ENCODE results near the gene TRIM69.
"Not testable (repeated sequence)": the region's sequence is repeated elsewhere in the genome, so short reads cannot be mapped to it uniquely, and the experiment has no call there.

The TRIM69 gene, protein sequence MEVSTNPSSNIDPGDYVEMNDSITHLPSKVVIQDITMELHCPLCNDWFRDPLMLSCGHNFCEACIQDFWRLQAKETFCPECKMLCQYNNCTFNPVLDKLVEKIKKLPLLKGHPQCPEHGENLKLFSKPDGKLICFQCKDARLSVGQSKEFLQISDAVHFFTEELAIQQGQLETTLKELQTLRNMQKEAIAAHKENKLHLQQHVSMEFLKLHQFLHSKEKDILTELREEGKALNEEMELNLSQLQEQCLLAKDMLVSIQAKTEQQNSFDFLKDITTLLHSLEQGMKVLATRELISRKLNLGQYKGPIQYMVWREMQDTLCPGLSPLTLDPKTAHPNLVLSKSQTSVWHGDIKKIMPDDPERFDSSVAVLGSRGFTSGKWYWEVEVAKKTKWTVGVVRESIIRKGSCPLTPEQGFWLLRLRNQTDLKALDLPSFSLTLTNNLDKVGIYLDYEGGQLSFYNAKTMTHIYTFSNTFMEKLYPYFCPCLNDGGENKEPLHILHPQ

DNA sequence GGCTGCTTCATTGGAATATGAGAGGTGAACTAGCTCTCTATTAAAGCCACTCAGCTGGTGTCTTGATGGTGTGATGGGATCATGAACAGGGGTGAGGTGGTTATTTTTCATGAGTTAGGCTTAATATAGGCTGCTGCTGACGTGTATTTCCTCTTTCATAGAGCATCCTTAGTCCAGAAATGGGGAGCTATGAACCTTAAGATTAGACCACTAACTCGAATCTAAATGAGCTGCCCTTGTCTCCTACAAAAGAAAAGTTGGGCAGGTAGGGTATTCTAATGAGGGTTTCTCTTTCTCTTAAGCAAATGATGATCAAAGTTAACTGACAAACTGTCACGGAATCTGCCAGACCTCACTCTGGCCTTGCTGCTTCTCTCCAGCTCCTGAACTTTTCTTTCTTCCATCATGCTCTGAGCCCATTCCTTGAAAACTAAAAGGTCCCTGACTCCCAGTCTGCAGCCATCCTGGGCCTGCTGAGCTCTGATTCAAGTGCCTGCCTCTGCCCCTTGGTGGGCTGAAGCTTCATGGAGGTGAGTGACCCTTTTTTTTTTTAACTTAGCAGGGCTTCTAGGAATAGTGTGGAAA lies at the start of gene TRIM69:
Gene TRIM69, plus strand, starts transcription at position 348 of the 585 bp plus-strand sequence. Its CDS starts 177 bp downstream, at position 525.
- no peak for DNase-seq

DNA sequence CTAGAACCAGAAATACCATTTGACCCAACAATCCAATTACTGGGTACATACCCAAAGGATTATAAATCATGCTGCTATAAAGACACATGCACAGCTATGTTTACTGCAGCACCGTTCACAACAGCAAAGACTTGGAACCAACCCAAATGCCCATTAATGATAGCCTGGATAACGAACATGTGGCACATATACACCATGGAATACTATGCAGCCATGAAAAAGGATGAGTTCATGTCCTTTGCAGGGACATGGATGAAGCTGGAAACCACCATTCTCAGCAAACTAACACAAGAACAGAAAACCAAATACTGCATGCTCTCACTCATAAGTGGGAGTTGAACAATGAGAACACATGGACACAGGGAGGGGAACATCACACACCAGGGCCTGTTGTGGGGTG lies 47.0 kb upstream of the TRIM69 start:
- DNase-seq, result not testable (repeated sequence)

DNA sequence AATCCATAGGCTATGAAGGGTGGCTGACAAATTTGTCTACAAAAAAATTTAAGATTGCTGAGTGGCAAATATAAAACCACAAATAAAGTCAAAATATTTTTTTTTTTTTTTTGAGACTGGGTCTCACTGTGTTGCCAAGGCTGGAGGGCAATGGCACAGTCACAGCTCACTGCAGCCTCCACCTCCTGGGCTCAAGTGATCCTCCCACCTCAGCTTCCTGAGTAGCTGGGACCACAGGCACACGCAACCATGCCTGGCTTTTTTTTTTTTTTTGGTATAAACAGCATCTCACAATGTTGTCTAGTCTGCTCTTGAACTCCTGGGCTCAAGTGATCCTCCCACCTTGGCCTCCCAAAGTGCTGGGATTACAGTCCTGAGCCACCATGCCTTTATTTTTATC lies 46.1 kb upstream of the TRIM69 start:
- peak; percentile 59 for DNase-seq

DNA sequence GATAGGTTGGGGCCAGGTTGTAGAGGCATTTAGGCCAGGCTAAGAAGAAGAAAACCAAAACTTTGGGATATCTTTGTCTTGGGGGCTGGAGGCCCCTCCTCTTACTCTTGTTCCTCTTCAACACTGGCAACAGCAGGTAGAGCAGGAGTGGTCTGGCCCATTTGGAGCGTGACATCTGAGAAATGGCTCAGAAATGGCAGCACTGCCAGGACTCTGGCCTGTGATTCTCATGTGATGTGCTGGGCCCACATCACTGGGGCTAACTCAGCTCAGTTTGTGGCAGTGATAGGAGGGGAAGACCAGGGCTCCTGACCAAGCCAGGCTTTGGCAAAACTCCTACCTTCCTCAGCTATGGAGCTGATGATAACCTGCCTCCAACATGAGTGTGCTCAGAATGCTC lies 43.7 kb upstream of the TRIM69 start:
- no peak for DNase-seq

DNA sequence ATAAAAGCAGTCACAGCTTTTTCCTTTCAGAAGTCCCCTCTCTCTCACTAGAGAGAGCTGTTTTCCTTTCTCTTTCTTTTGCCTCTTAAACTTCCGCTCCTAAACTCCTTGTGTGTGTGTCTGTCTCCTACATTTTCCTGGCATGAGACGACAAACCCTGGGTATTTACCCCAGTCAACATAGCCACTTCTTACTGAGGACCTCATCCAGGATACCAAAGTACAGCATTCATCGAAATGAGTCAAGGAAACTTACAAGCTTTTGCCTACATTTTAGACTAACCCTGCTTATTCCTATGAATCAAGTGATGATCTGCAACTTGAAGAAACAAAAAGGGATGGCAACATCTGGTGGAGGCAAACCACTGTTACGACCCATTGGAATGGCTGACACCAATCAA lies 41.9 kb upstream of the TRIM69 start:
- no peak for DNase-seq

DNA sequence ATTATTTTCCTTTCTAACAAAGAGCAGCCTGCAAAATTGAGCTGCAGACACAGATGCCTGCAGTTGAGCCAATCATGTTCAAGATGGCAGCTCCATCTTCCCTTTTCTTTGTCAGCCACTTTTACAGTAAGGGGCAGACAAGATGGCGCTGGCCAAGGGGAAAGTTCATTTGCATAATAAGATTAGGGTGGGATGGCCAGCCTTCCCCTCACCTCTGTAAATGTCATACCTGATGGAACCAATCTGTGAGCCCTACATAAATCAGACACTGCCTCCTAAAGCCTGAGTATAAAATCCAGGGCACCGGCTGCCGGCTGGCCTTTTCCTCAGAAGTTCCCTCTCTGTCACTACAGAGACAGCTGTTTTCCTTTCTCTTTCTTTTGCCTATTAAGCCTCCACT lies 41.0 kb upstream of the TRIM69 start:
- no peak for DNase-seq

DNA sequence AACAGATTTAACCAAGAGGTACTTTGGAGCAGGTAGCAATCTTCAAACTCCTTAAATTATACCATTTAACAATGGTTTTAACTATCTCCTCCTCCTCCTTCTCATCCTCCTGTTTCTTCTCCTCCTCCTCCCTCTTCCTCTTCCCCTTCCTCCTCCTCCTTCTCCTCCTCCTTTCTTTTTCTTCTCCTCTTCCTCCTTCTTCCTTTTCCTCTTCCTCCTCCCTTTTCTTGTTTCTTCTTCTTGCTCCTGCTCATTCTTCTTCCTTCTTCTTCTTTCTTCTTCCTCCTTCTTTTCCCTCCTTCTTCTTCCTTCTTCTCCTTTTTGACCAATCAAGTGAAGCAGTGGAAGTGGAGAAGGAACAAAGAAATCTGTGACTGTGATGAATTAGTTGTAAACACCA lies 39.3 kb upstream of the TRIM69 start:
- no peak for DNase-seq

DNA sequence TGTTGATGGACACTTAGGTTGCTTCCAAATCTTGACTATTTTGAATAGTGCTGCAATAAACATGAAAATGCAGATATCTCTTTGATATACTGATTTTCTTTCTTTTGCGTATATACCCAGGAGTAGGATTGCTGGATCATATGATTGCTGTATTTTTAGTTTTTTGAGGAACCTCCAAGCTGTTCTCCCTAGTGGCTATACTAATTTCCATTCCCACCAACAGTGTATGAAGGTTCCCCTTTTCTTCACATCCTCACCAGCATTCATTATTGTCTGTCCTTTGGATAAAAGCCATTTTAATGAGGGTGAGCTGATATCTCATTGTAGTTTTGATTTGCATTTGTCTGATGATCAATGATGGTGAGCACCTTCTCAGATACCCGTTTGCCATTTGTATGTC lies 37.7 kb upstream of the TRIM69 start:
- no peak for DNase-seq

DNA sequence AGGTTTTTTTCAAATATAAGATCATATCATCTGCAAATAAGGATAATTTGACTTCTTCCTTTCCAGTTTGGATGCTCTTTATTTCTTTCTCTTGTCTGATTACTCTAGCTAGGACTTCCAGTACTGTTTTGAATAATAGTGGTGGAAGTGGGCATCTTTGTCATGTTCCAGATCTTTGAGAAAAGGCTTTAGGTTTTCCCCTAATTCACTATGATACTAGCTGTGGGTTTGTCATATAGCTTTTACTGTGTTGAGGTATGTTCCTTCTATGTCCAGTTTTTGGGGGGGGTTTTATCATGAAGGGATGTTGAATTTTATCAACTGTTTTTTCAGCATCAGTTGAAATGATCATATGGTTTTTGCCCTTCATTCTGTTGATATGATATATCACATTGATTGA lies 35.7 kb upstream of the TRIM69 start:
- not testable (repeated sequence) for DNase-seq

DNA sequence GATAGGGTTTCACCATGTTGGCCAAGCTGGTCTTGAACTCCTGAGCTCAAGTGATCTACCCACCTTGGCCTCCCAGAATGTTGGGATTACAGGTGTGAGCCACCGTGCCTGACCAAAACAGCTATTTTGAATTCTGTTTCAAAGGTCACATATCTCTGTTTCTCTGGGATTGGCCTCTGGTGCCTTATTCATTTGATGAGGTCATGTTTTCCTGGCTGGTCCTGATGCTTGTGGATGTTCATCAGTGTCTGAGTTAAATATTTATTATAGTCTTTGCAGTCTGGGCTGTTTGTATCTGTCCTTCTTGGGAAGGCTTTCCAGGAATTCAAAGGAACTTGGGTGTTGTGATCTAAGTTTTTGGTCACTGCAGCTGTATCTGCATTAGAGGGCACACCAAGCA lies 30.3 kb upstream of the TRIM69 start:
- no peak for DNase-seq

DNA sequence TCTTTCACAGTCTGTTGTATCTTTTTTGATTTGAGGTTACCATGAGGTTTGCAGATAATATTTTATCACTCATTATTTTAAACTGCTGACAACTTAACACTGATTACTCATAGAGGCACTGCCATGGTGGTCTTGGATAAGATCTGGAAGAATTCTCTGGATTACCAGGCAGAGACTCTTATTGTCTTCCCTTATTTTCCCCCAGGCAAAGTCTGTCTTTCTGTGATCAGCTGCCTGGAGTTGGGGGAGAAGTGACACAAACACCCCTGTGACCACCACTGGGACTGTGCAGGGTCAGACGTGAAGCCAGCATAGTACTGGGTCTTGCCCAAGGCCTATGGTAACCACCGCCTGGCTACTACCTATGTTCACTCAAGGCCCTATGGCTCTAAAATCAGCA lies 29.9 kb upstream of the TRIM69 start:
- DNase-seq, result no peak

DNA sequence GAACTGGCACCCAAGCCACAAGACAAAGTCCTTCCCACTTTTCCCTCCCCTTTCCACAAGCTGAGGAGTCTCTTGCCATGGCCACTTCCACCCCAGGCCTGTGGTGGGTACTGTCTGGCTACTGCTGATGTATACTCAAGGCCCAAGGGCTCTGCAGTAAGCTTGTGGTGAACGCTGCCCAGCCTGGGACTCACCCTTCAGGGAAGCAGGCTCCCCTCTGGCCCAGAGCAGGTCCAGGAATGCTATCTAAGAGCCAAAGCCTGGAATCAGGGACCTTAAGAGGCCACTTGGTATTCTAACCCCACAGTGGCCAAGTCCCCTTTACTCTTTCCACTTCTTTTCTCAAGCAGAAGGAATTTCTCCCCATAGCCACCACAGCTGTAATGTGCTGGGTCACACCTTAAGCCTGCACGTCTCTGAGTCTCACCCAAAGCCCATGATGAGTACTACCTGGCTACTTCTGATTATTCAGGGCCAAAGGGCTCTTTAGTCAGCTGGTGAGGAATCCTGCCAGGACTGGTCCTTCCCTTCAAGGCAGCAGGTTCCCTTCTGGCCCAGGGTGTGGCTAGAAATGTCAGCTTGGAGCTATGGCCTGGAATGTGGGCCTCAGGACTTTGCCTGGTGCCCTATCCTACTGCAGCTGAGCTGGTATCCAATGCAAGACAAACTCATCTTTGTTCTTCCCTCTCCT lies 29.2 kb upstream of the TRIM69 start:
- DNase-seq, result no peak

DNA sequence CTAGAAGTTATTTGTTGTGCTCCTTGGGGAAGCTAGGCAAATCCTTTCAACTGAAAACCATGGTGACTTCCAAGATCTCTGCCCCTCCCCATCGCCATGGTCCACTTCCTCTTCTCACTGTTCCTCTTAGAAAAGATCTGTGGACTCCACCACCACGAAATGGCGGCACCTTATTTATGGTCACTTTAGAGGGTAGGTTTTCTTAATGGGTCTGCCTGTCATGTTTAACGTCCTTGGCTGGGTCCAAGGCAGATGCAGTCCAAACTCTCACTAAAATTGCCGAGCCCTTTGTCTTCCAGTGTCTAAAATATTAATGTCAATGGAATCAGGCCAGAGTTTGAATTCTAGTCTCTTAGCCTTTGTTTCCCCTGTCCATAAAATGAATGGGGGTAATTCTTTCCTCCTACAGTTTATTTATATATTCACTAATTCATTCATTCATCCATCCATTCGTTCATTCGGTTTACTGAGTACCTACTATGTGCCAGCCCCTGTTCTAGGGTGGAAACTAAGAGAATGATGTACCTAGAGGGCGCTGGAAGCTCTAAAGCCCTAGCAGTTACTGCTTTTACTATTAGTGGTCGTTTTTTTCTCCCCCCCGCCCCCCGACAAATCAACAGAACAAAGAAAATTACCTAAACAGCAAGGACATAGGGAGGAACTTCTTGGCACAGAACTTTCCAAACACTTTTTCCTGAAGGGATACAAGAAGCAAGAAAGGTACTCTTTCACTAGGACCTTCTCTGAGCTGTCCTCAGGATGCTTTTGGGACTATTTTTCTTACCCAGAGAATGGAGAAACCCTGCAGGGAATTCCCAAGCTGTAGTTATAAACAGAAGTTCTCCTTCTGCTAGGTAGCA lies 25.9 kb upstream of the TRIM69 start:
- DNase-seq, result peak; percentile 61

DNA sequence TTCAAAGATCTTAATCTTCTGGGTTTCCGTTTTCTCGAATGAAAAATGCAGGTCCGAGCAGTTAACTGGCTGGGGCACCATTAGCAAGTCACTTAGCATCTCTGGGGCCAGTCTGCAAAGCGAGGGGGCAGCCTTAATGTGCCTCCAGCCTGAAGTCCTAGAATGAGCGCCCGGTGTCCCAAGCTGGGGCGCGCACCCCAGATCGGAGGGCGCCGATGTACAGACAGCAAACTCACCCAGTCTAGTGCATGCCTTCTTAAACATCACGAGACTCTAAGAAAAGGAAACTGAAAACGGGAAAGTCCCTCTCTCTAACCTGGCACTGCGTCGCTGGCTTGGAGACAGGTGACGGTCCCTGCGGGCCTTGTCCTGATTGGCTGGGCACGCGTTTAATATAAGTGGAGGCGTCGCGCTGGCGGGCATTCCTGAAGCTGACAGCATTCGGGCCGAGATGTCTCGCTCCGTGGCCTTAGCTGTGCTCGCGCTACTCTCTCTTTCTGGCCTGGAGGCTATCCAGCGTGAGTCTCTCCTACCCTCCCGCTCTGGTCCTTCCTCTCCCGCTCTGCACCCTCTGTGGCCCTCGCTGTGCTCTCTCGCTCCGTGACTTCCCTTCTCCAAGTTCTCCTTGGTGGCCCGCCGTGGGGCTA lies 25.1 kb upstream of the TRIM69 start, which contains the start of the genes B2M and PATL2:
Gene B2M, plus strand, starts transcription at position 422 of the 647 bp plus-strand sequence. Its CDS starts 30 bp downstream, at position 452.
Gene PATL2, minus strand, starts transcription at position 228 of the 647 bp plus-strand sequence. CDS start 34,833 bp downstream, outside the sequence.
- peak; percentile 97 for DNase-seq

DNA sequence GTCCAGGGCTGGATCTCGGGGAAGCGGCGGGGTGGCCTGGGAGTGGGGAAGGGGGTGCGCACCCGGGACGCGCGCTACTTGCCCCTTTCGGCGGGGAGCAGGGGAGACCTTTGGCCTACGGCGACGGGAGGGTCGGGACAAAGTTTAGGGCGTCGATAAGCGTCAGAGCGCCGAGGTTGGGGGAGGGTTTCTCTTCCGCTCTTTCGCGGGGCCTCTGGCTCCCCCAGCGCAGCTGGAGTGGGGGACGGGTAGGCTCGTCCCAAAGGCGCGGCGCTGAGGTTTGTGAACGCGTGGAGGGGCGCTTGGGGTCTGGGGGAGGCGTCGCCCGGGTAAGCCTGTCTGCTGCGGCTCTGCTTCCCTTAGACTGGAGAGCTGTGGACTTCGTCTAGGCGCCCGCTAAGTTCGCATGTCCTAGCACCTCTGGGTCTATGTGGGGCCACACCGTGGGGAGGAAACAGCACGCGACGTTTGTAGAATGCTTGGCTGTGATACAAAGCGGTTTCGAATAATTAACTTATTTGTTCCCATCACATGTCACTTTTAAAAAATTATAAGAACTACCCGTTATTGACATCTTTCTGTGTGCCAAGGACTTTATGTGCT lies 24.5 kb upstream of the TRIM69 start:
- peak; percentile 59 for DNase-seq

DNA sequence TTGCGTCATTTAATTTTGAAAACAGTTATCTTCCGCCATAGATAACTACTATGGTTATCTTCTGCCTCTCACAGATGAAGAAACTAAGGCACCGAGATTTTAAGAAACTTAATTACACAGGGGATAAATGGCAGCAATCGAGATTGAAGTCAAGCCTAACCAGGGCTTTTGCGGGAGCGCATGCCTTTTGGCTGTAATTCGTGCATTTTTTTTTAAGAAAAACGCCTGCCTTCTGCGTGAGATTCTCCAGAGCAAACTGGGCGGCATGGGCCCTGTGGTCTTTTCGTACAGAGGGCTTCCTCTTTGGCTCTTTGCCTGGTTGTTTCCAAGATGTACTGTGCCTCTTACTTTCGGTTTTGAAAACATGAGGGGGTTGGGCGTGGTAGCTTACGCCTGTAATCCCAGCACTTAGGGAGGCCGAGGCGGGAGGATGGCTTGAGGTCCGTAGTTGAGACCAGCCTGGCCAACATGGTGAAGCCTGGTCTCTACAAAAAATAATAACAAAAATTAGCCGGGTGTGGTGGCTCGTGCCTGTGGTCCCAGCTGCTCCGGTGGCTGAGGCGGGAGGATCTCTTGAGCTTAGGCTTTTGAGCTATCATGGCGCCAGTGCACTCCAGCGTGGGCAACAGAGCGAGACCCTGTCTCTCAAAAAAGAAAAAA lies 23.9 kb upstream of the TRIM69 start:
- peak; percentile 80 for DNase-seq

DNA sequence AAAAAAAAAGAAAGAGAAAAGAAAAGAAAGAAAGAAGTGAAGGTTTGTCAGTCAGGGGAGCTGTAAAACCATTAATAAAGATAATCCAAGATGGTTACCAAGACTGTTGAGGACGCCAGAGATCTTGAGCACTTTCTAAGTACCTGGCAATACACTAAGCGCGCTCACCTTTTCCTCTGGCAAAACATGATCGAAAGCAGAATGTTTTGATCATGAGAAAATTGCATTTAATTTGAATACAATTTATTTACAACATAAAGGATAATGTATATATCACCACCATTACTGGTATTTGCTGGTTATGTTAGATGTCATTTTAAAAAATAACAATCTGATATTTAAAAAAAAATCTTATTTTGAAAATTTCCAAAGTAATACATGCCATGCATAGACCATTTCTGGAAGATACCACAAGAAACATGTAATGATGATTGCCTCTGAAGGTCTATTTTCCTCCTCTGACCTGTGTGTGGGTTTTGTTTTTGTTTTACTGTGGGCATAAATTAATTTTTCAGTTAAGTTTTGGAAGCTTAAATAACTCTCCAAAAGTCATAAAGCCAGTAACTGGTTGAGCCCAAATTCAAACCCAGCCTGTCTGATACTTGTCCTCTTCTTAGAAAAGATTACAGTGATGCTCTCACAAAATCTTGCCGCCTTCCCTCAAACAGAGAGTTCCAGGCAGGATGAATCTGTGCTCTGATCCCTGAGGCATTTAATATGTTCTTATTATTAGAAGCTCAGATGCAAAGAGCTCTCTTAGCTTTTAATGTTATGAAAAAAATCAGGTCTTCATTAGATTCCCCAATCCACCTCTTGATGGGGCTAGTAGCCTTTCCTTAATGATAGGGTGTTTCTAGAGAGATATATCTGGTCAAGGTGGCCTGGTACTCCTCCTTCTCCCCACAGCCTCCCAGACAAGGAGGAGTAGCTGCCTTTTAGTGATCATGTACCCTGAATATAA lies 23.0 kb upstream of the TRIM69 start:
- no peak for DNase-seq

DNA sequence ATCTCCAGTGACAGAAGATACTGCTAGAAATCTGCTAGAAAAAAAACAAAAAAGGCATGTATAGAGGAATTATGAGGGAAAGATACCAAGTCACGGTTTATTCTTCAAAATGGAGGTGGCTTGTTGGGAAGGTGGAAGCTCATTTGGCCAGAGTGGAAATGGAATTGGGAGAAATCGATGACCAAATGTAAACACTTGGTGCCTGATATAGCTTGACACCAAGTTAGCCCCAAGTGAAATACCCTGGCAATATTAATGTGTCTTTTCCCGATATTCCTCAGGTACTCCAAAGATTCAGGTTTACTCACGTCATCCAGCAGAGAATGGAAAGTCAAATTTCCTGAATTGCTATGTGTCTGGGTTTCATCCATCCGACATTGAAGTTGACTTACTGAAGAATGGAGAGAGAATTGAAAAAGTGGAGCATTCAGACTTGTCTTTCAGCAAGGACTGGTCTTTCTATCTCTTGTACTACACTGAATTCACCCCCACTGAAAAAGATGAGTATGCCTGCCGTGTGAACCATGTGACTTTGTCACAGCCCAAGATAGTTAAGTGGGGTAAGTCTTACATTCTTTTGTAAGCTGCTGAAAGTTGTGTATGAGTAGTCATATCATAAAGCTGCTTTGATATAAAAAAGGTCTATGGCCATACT lies 21.1 kb upstream of the TRIM69 start:
- no peak for DNase-seq

DNA sequence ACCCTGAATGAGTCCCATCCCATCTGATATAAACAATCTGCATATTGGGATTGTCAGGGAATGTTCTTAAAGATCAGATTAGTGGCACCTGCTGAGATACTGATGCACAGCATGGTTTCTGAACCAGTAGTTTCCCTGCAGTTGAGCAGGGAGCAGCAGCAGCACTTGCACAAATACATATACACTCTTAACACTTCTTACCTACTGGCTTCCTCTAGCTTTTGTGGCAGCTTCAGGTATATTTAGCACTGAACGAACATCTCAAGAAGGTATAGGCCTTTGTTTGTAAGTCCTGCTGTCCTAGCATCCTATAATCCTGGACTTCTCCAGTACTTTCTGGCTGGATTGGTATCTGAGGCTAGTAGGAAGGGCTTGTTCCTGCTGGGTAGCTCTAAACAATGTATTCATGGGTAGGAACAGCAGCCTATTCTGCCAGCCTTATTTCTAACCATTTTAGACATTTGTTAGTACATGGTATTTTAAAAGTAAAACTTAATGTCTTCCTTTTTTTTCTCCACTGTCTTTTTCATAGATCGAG lies 20.5 kb upstream of the TRIM69 start:
- DNase-seq, result no peak

Data from CD4-positive, alpha-beta T cell treated with Interleukin-4 for 4 hours (primary cell).